ENCODE measurements around the gene UNC13A.

GRCh38 chr19:17590866-17591265 is 97.3 kb downstream of the UNC13A start:
- TF ChIP-seq POLR2A (IDR thresholded peaks at IDR 0.05; ENCODE audit: extremely low read depth, insufficient read length) = no peak
- TF ChIP-seq MAX (IDR thresholded peaks at IDR 0.05; ENCODE audit: low read depth, low read length) = no peak
- no peak for TF ChIP-seq CTCF (IDR thresholded peaks at IDR 0.05; ENCODE audit: low read depth, low read length)

Data from NB4 (cell line).